Measurements from ENCODE around the gene CHD5.

CHD5 gene

DNA sequence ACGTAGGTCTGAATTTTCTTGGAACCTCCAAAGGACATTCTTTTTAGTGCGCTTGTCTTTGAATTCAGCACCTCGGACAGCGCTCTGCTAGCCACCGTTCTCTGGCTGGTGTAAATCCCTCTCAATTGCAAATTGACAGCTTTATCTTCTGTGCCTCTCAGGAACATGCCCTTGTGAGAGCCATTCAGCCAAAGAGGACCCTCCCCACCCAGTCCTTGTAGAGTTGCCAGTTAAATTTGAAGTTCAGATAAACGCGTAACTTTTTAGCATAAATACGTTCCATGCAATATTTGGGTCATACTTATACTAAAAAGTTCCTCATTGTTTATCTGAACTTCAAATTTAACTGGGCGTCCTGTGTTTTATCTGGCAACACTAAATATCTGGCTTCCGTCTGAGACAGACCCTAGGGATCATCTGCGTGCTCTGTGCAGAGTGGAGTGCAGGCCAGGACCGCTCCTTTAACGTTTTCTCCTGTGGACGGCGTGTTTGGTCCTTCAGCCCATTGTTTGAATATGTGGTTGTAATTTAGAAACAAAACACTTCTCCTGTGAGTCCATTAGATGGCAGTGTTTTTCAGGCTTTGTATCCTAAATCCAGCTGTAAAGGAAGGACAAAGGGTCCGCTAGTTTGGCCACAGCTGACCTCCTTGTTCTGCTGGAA lies 127.4 kb downstream of the CHD5 start:
- DNase-seq: no peak

All from stimulated activated CD4-positive, alpha-beta T cell treated with anti-CD3 and anti-CD28 coated beads, Interleukin-1b, Interleukin-23, amount 100 ng/mL, for 48 hours (primary cell).